ENCODE data around the gene RNF128. TPM values are rescaled to one million over a fixed set of nuclear protein-coding genes. Genes with fewer than 3 reads are reported as not detected.

The RNF128 gene
- total and polyA plus RNA-seq, 2 of the 13 experiments (the other 11 are each of a cell fraction or from before 2014, with no cell fraction given) = 18.5 to 43.5 TPM

- TF ChIP-seq ELF4 (CRISPR knock-in tag; IDR thresholded peaks at IDR 0.05; ENCODE audit: borderline replicate concordance) (no peak), BCLAF1 (IDR thresholded peaks at IDR 0.05) (no peak), SALL2 (CRISPR knock-in tag; IDR thresholded peaks at IDR 0.05) (no peak), ZKSCAN1 (IDR thresholded peaks at IDR 0.05; ENCODE audit: low read length) (no peak), ZNF101 (CRISPR knock-in tag; IDR thresholded peaks at IDR 0.05; ENCODE audit: borderline replicate concordance, low read depth) (no peak), ZNF589 (CRISPR knock-in tag; conservative IDR thresholded peaks at IDR 0.05) (no peak), SP140L (CRISPR knock-in tag; IDR thresholded peaks at IDR 0.05; ENCODE audit: borderline replicate concordance) (no peak), SMYD3 (CRISPR knock-in tag; IDR thresholded peaks at IDR 0.05) (no peak), ZSCAN9 (CRISPR knock-in tag; IDR thresholded peaks at IDR 0.05; ENCODE audit: borderline replicate concordance) (no peak), ARNT (IDR thresholded peaks at IDR 0.05) (no peak), REPIN1 (CRISPR knock-in tag; IDR thresholded peaks at IDR 0.05; ENCODE audit: borderline replicate concordance, low read depth) (no peak), THAP8 (CRISPR knock-in tag; IDR thresholded peaks at IDR 0.05; ENCODE audit: borderline replicate concordance) (no peak), PHF21A (CRISPR knock-in tag; IDR thresholded peaks at IDR 0.05) (no peak), STAG1 (CRISPR knock-in tag; IDR thresholded peaks at IDR 0.05) (no peak), HOMEZ (CRISPR knock-in tag; IDR thresholded peaks at IDR 0.05; ENCODE audit: low read depth) (no peak), ZNF792 (CRISPR knock-in tag; IDR thresholded peaks at IDR 0.05) (peak; percentile 41; the same call in 1 of the 2 replicates)
- TF ChIP-seq, protein P1, sequence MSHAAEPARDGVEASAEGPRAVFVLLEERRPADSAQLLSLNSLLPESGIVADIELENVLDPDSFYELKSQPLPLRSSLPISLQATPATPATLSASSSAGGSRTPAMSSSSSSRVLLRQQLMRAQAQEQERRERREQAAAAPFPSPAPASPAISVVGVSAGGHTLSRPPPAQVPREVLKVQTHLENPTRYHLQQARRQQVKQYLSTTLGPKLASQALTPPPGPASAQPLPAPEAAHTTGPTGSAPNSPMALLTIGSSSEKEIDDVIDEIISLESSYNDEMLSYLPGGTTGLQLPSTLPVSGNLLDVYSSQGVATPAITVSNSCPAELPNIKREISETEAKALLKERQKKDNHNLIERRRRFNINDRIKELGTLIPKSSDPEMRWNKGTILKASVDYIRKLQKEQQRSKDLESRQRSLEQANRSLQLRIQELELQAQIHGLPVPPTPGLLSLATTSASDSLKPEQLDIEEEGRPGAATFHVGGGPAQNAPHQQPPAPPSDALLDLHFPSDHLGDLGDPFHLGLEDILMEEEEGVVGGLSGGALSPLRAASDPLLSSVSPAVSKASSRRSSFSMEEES (CRISPR knock-in tag; IDR thresholded peaks at IDR 0.05) = no peak
- TF ChIP-seq, protein P2, sequence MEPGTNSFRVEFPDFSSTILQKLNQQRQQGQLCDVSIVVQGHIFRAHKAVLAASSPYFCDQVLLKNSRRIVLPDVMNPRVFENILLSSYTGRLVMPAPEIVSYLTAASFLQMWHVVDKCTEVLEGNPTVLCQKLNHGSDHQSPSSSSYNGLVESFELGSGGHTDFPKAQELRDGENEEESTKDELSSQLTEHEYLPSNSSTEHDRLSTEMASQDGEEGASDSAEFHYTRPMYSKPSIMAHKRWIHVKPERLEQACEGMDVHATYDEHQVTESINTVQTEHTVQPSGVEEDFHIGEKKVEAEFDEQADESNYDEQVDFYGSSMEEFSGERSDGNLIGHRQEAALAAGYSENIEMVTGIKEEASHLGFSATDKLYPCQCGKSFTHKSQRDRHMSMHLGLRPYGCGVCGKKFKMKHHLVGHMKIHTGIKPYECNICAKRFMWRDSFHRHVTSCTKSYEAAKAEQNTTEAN (CRISPR knock-in tag; conservative IDR thresholded peaks at IDR 0.05) = no peak
Observed at GRCh38 chrX:106726485-106727437, at the start of gene RNF128 (continued).

Data from HepG2 (cell line).